SK-N-SH (cell line): ENCODE results near the gene NPFFR1. TPM values are rescaled to one million over a fixed set of nuclear protein-coding genes. Genes with fewer than 3 reads are reported as not detected.

Source experiments
- CTCF ChIA-PET: fragments of 300-600, 350-600 bp; formaldehyde crosslinking; extraction: SDS; loops from one replicate; lab custom pipeline; 2021; lab: Yijun Ruan, JAX
- POLR2A ChIA-PET: fragments of 350-600 bp; sonication (Branson Sonifier 250); formaldehyde crosslinking; extraction: SDS; loops from one replicate; lab custom pipeline; 2020; ENCODE audit warnings: antibody characterized with exemption, inconsistent platforms; lab: Yijun Ruan, JAX
- DNase-seq: peaks from one replicate; pipeline ENCODE4 v3.0.0; 2012
- H2AFZ ChIP-seq: fragments of 200-600 bp; sonication (generic); 2 replicates; pipeline ENCODE4 v1.8.1; 2016; ENCODE audit warnings: antibody characterized with exemption, mild to moderate bottlenecking, low read depth
- H3F3A ChIP-seq: fragments of 200-600 bp; sonication (generic); replicated peaks from 2 replicates; pipeline ENCODE3; 2016; ENCODE audit warnings: antibody characterized with exemption, mild to moderate bottlenecking; ENCODE audit not compliant: insufficient read depth
- H3K27ac ChIP-seq, 2 experiments: fragments of 200-500 bp in 1 of 2; fragments of 200-600 bp in 1 of 2; sonication (Bioruptor generic) in 1 of 2; sonication (generic), shearing (Covaris generic) in 1 of 2; 2 replicates each; pipeline versions ENCODE4 v1.5.1 to v1.6.1; 2014 to 2016; ENCODE audit warnings: low read depth in 2 of 2, inconsistent platforms in 1 of 2, low read length in 1 of 2, mild to moderate bottlenecking in 1 of 2, mixed read lengths in 1 of 2
- H3K27me3 ChIP-seq: fragments of 200-600 bp; sonication (generic), shearing (Covaris generic); 2 replicates; pipeline ENCODE4 v1.6.1; 2016; ENCODE audit warnings: mixed run types; ENCODE audit not compliant: insufficient read depth
- H3K36me3 ChIP-seq, 2 experiments: fragments of 200-500 bp in 1 of 2; fragments of 200-600 bp in 1 of 2; sonication (Bioruptor generic) in 1 of 2; sonication (generic) in 1 of 2; replicated peaks in 1 of 2; 2 replicates each; pipeline versions ENCODE3 to v1.5.1; 2014 to 2016; ENCODE audit warnings: low read length in 1 of 2, mild to moderate bottlenecking in 1 of 2; ENCODE audit not compliant: insufficient read depth in 2 of 2, control insufficient read depth in 1 of 2
- H3K4me1 ChIP-seq, 2 experiments: fragments of 200-500 bp in 1 of 2; fragments of 200-600 bp in 1 of 2; sonication (Bioruptor generic) in 1 of 2; sonication (generic), shearing (Covaris generic) in 1 of 2; 2 replicates each; pipeline versions ENCODE4 v1.5.1 to v1.6.1; 2014 to 2016; ENCODE audit warnings: low read depth in 1 of 2, low read length in 1 of 2, mixed run types in 1 of 2; ENCODE audit not compliant: insufficient read depth in 2 of 2, control insufficient read depth in 1 of 2
- H3K4me2 ChIP-seq: fragments of 200-600 bp; sonication (generic), shearing (Covaris generic); 2 replicates; pipeline ENCODE4 v1.6.1; 2017; ENCODE audit warnings: mixed run types
- H3K4me3 ChIP-seq, 2 experiments: fragments of 200-500 bp in 1 of 2; fragments of 200-600 bp in 1 of 2; sonication (Bioruptor generic) in 1 of 2; sonication (generic), shearing (Covaris generic) in 1 of 2; 2 replicates each; pipeline versions ENCODE4 v1.5.1 to v1.8.1; 2014 to 2016; ENCODE audit warnings: low read depth in 2 of 2, inconsistent platforms in 1 of 2, low read length in 1 of 2, mild to moderate bottlenecking in 1 of 2, mixed read lengths in 1 of 2, moderate library complexity in 1 of 2
- H3K79me2 ChIP-seq: fragments of 200-600 bp; sonication (generic); 2 replicates; pipeline ENCODE4 v1.8.1; 2017; ENCODE audit warnings: mild to moderate bottlenecking; ENCODE audit not compliant: insufficient read depth
- H3K9ac ChIP-seq: fragments of 200-600 bp; sonication (generic); 2 replicates; pipeline ENCODE4 v1.6.1; 2017; ENCODE audit warnings: mixed run types
- H3K9me2 ChIP-seq: fragments of 200-600 bp; sonication (generic); 2 replicates; pipeline ENCODE4 v1.6.1; 2017; ENCODE audit warnings: mixed run types
- H3K9me3 ChIP-seq: fragments of 200-600 bp; sonication (generic); 2 replicates; pipeline ENCODE4 v1.6.1; 2017; ENCODE audit warnings: mixed run types, mild to moderate bottlenecking, moderate library complexity
- H4K20me1 ChIP-seq: fragments of 200-600 bp; sonication (generic); 2 replicates; pipeline ENCODE4 v1.6.1; 2017; ENCODE audit warnings: mild to moderate bottlenecking, mixed run types; ENCODE audit not compliant: insufficient read depth
- ELF1 ChIP-seq: IDR thresholded peaks from 2 replicates; pipeline ENCODE4 v1.4.0; 2012
- EP300 ChIP-seq, 2 experiments: IDR thresholded peaks; 2 replicates each; pipeline versions ENCODE4 v1.4.0 to v1.6.1; 2012; ENCODE audit warnings: borderline replicate concordance in 1 of 2, low read depth in 1 of 2, low read length in 1 of 2
- MEF2A ChIP-seq: IDR thresholded peaks from 2 replicates; pipeline ENCODE4 v1.4.0; 2012; ENCODE audit warnings: low read depth, borderline replicate concordance
- MXI1 ChIP-seq: IDR thresholded peaks from 2 replicates; pipeline ENCODE4 v1.6.1; 2012; ENCODE audit warnings: mild to moderate bottlenecking, low read depth, low read length, improper control_type of control experiment
- RXRA ChIP-seq: IDR thresholded peaks from 2 replicates; pipeline ENCODE4 v1.4.0; 2012; ENCODE audit warnings: low read depth, mild to moderate bottlenecking, borderline replicate concordance
- SIN3A ChIP-seq: IDR thresholded peaks from 2 replicates; pipeline ENCODE4 v1.6.1; 2012; ENCODE audit warnings: low read depth, mild to moderate bottlenecking, low read length, moderate library complexity, borderline replicate concordance
- TCF12 ChIP-seq: IDR thresholded peaks from 2 replicates; pipeline ENCODE4 v1.4.0; 2012
- YY1 ChIP-seq: IDR thresholded peaks from 2 replicates; pipeline ENCODE4 v1.4.0; 2012; ENCODE audit warnings: low read depth, mild to moderate bottlenecking
- WGBS: methylation state at CpG from one replicate; pipeline ENCODE4 v1.1.6; 2017; ENCODE audit warnings: low lambda C conversion rate; 5-methylcytosine and 5-hydroxymethylcytosine counted together
- polyA plus RNA-seq, 3 experiments: library from polyadenylated mRNA; depleted of rRNA; stranded (reverse); fragments of >200 nt; gene quantifications; 2 replicates each; pipeline ENCODE4 v1.2.3, GENCODE V29; 2012
- TF ChIP-seq, protein P1 (sequence below): fragments of 150-350 bp; IDR thresholded peaks from 2 replicates; pipeline ENCODE4 v1.6.1; 2016; ENCODE audit warnings: mild to moderate bottlenecking, low read depth, low read length
- TF ChIP-seq, protein P2 (sequence below): IDR thresholded peaks from 2 replicates; pipeline ENCODE4 v1.4.0; 2012; ENCODE audit warnings: low read depth, borderline replicate concordance
- TF ChIP-seq, protein P3 (sequence below): IDR thresholded peaks from 2 replicates; pipeline ENCODE4 v1.6.1; 2012; ENCODE audit warnings: mild to moderate bottlenecking, low read depth, low read length, moderate library complexity
- TF ChIP-seq, protein P4 (sequence below): IDR thresholded peaks from 2 replicates; pipeline ENCODE4 v1.4.0; 2012; ENCODE audit warnings: low read depth, borderline replicate concordance

Gene NPFFR1
- polyA plus RNA-seq, 1 of the 3 experiments (the other 2 are of a cell fraction): not detected

DNA sequence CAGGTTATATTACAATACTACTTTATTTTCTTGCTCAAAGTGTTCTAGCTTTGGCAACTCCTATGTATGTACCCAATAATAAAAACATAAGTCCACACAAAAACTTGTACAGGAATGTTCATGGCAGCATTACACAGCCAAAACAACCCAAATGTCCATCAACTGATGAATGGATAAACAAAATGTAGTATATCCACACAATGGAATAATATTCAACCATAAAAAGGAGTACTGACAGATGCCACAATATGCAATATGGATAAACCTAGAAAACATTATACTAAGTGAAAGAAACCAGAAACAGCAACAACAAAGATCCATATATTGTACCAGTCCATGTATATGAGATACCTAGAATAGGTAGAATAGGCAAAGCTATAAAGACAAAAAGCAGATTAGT is 71.5 kb downstream of the NPFFR1 start (continued):
- TF ChIP-seq, protein P1, sequence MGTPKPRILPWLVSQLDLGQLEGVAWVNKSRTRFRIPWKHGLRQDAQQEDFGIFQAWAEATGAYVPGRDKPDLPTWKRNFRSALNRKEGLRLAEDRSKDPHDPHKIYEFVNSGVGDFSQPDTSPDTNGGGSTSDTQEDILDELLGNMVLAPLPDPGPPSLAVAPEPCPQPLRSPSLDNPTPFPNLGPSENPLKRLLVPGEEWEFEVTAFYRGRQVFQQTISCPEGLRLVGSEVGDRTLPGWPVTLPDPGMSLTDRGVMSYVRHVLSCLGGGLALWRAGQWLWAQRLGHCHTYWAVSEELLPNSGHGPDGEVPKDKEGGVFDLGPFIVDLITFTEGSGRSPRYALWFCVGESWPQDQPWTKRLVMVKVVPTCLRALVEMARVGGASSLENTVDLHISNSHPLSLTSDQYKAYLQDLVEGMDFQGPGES: no peak
- TF ChIP-seq, protein P2, sequence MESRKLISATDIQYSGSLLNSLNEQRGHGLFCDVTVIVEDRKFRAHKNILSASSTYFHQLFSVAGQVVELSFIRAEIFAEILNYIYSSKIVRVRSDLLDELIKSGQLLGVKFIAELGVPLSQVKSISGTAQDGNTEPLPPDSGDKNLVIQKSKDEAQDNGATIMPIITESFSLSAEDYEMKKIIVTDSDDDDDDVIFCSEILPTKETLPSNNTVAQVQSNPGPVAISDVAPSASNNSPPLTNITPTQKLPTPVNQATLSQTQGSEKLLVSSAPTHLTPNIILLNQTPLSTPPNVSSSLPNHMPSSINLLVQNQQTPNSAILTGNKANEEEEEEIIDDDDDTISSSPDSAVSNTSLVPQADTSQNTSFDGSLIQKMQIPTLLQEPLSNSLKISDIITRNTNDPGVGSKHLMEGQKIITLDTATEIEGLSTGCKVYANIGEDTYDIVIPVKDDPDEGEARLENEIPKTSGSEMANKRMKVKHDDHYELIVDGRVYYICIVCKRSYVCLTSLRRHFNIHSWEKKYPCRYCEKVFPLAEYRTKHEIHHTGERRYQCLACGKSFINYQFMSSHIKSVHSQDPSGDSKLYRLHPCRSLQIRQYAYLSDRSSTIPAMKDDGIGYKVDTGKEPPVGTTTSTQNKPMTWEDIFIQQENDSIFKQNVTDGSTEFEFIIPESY: no peak

DNA sequence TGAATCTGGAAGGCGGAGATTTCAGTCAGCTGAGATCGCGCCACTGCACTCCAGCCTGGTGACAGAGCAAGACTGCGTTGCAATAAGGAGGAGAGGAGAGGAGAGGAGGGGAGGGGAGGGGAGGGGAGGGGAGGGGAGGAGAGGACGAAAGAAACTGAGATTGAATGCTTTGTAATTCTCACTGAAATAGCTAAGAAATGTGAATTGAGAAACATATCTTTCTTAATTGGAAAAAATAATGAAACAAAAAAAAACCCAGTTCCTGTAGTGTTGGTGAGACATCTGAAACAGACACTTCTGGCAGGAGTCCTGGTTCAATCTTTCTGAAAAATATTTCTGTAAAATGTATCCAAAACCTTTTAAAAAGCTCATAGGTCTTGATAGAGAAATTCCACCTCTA is 77.0 kb downstream of the NPFFR1 start:
- Histone ChIP-seq H3K4me1 (no peaks in the 10 kb centered on the region), H4K20me1 (no peaks in the 10 kb centered on the region), H3K9me3 (no peaks in the 10 kb centered on the region)
- TF ChIP-seq MEF2A (no peak), YY1 (no peak), ELF1 (no peak), EP300 (IDR thresholded peaks at IDR 0.05; ENCODE audit: borderline replicate concordance in 1 of 2, low read depth in 1 of 2, low read length in 1 of 2) (no peak)
- TF ChIP-seq, protein P1: no peak
- TF ChIP-seq, protein P2: no peak
- TF ChIP-seq, all 33 proteins: peak for 0
- Histone ChIP-seq H3K79me2 (no peaks in the 10 kb centered on the region), H2AFZ (no peak overlapping the region), H3K9ac (no peak overlapping the region), H3F3A (peaks cover 10% of the 10 kb centered on the region), H3K9me2 (no peaks in the 10 kb centered on the region), H3K27ac (no peak overlapping the region), H3K27me3 (no peaks in the 10 kb centered on the region), H3K36me3 (peaks cover 56 to 66% of the 10 kb centered on the region in 2 experiments), H3K4me3 (no peak overlapping the region), H3K4me2 (no peak overlapping the region)
- WGBS: 96% methylated on average over 5 of the region's 5 CpGs
- ChIA-PET CTCF (interaction anchor here (0.7 to 1.1 kb wide), 2 partner anchors 157 to 252 kb away, joined by 3 read pairs; no protein-coding TSS in a partner anchor), POLR2A (no interaction called here)
- no peak for DNase-seq

DNA sequence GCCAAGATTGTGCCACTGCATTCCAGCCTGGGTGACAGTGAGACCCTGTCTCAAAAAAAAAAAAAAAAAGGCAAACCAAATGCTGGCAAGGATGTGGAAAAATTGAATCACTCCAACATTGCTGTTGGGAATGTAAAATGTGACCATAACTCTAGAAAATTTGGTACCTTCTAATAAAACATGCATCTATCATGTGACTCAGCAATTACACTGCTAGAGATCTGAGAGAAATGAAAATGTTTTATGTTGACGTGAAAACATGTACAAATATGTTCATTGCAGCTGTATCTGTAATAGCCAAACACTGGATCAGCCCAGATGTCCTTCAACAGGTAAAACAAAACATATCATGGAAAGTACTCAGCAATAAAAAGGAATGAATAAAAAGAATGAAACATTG is 82.7 kb downstream of the NPFFR1 start:
- CTCF ChIA-PET: interaction anchor here (1.2 kb wide), 1 partner anchor 21 kb away, joined by 3 read pairs; no protein-coding TSS in a partner anchor
- peaks cover 10% of the 10 kb centered on the region for H3F3A ChIP-seq
- H3K27ac ChIP-seq: no peak overlapping the region
- H3K9me2 ChIP-seq: no peaks in the 10 kb centered on the region
- 0 out of 2 replicates have a peak, but pooled peaks cover 5% of the 10 kb centered on the region for H3K9me3 ChIP-seq
- peaks cover 52 to 65% of the 10 kb centered on the region in 2 experiments for H3K36me3 ChIP-seq
- no peak overlapping the region for H2AFZ ChIP-seq
- no peak overlapping the region for H3K9ac ChIP-seq
- DNase-seq: no peak
- H3K4me2 ChIP-seq: no peak overlapping the region
- no peak for TF ChIP-seq SIN3A
- no peak for TF ChIP-seq RXRA
- TF ChIP-seq TCF12: no peak
- no peak for TF ChIP-seq YY1
- TF ChIP-seq, protein P3, sequence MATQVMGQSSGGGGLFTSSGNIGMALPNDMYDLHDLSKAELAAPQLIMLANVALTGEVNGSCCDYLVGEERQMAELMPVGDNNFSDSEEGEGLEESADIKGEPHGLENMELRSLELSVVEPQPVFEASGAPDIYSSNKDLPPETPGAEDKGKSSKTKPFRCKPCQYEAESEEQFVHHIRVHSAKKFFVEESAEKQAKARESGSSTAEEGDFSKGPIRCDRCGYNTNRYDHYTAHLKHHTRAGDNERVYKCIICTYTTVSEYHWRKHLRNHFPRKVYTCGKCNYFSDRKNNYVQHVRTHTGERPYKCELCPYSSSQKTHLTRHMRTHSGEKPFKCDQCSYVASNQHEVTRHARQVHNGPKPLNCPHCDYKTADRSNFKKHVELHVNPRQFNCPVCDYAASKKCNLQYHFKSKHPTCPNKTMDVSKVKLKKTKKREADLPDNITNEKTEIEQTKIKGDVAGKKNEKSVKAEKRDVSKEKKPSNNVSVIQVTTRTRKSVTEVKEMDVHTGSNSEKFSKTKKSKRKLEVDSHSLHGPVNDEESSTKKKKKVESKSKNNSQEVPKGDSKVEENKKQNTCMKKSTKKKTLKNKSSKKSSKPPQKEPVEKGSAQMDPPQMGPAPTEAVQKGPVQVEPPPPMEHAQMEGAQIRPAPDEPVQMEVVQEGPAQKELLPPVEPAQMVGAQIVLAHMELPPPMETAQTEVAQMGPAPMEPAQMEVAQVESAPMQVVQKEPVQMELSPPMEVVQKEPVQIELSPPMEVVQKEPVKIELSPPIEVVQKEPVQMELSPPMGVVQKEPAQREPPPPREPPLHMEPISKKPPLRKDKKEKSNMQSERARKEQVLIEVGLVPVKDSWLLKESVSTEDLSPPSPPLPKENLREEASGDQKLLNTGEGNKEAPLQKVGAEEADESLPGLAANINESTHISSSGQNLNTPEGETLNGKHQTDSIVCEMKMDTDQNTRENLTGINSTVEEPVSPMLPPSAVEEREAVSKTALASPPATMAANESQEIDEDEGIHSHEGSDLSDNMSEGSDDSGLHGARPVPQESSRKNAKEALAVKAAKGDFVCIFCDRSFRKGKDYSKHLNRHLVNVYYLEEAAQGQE: no peak
- TF ChIP-seq, protein P4, sequence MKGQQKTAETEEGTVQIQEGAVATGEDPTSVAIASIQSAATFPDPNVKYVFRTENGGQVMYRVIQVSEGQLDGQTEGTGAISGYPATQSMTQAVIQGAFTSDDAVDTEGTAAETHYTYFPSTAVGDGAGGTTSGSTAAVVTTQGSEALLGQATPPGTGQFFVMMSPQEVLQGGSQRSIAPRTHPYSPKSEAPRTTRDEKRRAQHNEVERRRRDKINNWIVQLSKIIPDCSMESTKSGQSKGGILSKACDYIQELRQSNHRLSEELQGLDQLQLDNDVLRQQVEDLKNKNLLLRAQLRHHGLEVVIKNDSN: no peak
- no peak for TF ChIP-seq MXI1
- H4K20me1 ChIP-seq: no peaks in the 10 kb centered on the region
- no peaks in the 10 kb centered on the region for H3K79me2 ChIP-seq
- POLR2A ChIA-PET: no interaction called here
- no peaks in the 10 kb centered on the region for H3K4me1 ChIP-seq
- no peaks in the 10 kb centered on the region for H3K27me3 ChIP-seq
- WGBS: 97% methylated on average over 1 of the region's 1 CpG
- no peak overlapping the region for H3K4me3 ChIP-seq
